Panc1 (cell line): ENCODE measurements around the gene CTLA4.

Experiments
- CTCF ChIP-seq: fragments of 450-650 bp; IDR thresholded peaks from 2 replicates; pipeline ENCODE4 v1.5.1; 2017; ENCODE audit warnings: mild to moderate bottlenecking
- POLR2AphosphoS5 ChIP-seq: IDR thresholded peaks from 2 replicates; pipeline ENCODE4 v1.6.1; 2012; ENCODE audit warnings: mild to moderate bottlenecking, low read depth, low read length, moderate library complexity
- SIN3A ChIP-seq: IDR thresholded peaks from 2 replicates; pipeline ENCODE4 v1.6.1; 2012; ENCODE audit warnings: low read depth, mild to moderate bottlenecking, low read length, moderate library complexity, borderline replicate concordance; ENCODE audit not compliant: insufficient read depth

- TF ChIP-seq CTCF (no peak), SIN3A (no peak), POLR2AphosphoS5 (no peak)
Measured at GRCh38 chr2:203855274-203855673, 12.3 kb upstream of the CTLA4 start.
